Astrocyte of the cerebellum (primary cell): Measurements from ENCODE around the gene HRH3.

Source experiments
- DNase-seq: peaks from one replicate; pipeline ENCODE4 v3.0.0-alpha.2; 2011; ENCODE audit warnings: low read depth
- H3K4me3 ChIP-seq: 2 replicates; pipeline ENCODE4 v1.5.1; 2011; ENCODE audit warnings: mild to moderate bottlenecking, low read depth, low read length, moderate library complexity
- CTCF ChIP-seq: IDR thresholded peaks from 2 replicates; pipeline ENCODE4 v1.5.1; 2012; ENCODE audit warnings: low read length, low read depth, moderate library complexity, mild to moderate bottlenecking; ENCODE audit errors: missing control alignments
- in situ Hi-C: cut with HindIII; loops from 2 replicates; pipeline ENCODE4 v1.10.0; 2017; ENCODE audit warnings: low sequenced_read_pairs

HRH3 gene

GRCh38 chr20:62219101-62219991, 732 bp downstream of the HRH3 start:
- no peak for TF ChIP-seq CTCF
- in situ Hi-C loops, result no loop called here
- no peak for DNase-seq
- H3K4me3 ChIP-seq, result no peak overlapping the region

- in situ Hi-C loops, result no loop called here
- no peak overlapping the region for H3K4me3 ChIP-seq
- no peak for DNase-seq
- no peak for TF ChIP-seq CTCF
Observed at GRCh38 chr20:62217913-62218773, 1.9 kb downstream of the HRH3 start.

- no peak for TF ChIP-seq CTCF
- DNase-seq, result no peak
- H3K4me3 ChIP-seq, result no peak overlapping the region
- in situ Hi-C loops, result no loop called here
Observed at GRCh38 chr20:62216636-62217566, 3.2 kb downstream of the HRH3 start.

GRCh38 chr20:62215991-62216635, 4.0 kb downstream of the HRH3 start:
- in situ Hi-C loops, result no loop called here
- TF ChIP-seq CTCF, result no peak
- H3K4me3 ChIP-seq, result no peak overlapping the region
- DNase-seq, result no peak

GRCh38 chr20:62215020-62215990, 4.8 kb downstream of the HRH3 start:
- H3K4me3 ChIP-seq, result no peak overlapping the region
- in situ Hi-C loops, result no loop called here
- TF ChIP-seq CTCF, result no peak
- DNase-seq, result no peak
